Astrocyte (in vitro differentiated cells and primary cell): Measurements from ENCODE around the gene ZBTB18. TPM values are rescaled to one million over a fixed set of nuclear protein-coding genes. Genes with fewer than 3 reads are reported as not detected.

Source experiments
- DNase-seq: peaks from one replicate; pipeline ENCODE4 v3.0.0-alpha.2; 2010; ENCODE audit warnings: low read depth
- FAIRE-seq: peaks from 2 replicates; lab custom pipeline; 2011; peaks lifted over from hg19 to GRCh38; lab: Jason Lieb, UNC
- H2AFZ ChIP-seq: 2 replicates; pipeline ENCODE4 v1.6.0; 2012; ENCODE audit warnings: low read depth, low read length, inconsistent platforms
- H3K27ac ChIP-seq: 2 replicates; pipeline ENCODE4 v1.5.1; 2011; ENCODE audit warnings: low read depth, low read length, inconsistent platforms
- H3K27me3 ChIP-seq: 2 replicates; pipeline ENCODE4 v1.6.0; 2011; ENCODE audit warnings: low read length, inconsistent platforms; ENCODE audit not compliant: insufficient read depth
- H3K36me3 ChIP-seq: 2 replicates; pipeline ENCODE4 v1.5.1; 2011; ENCODE audit warnings: low read length, inconsistent platforms; ENCODE audit not compliant: insufficient read depth
- H3K4me1 ChIP-seq: 2 replicates; pipeline ENCODE4 v1.5.1; 2011; ENCODE audit warnings: low read length, inconsistent platforms; ENCODE audit not compliant: insufficient read depth
- H3K4me2 ChIP-seq: 2 replicates; pipeline ENCODE4 v1.6.0; 2012; ENCODE audit warnings: low read length, inconsistent platforms
- H3K4me3 ChIP-seq: 2 replicates; pipeline ENCODE4 v1.5.1; 2011; ENCODE audit warnings: low read depth, mild to moderate bottlenecking, low read length, inconsistent platforms; ENCODE audit not compliant: insufficient read depth
- H3K79me2 ChIP-seq: 2 replicates; pipeline ENCODE4 v1.6.0; 2012; ENCODE audit warnings: mild to moderate bottlenecking, low read length, inconsistent platforms; ENCODE audit not compliant: insufficient read depth
- H3K9ac ChIP-seq: 2 replicates; pipeline ENCODE4 v1.6.0; 2012; ENCODE audit warnings: mild to moderate bottlenecking, low read length, inconsistent platforms
- H3K9me3 ChIP-seq: 2 replicates; pipeline ENCODE4 v1.5.1; 2012; ENCODE audit warnings: low read depth, mild to moderate bottlenecking, low read length, inconsistent platforms; ENCODE audit not compliant: insufficient read depth
- H4K20me1 ChIP-seq: 2 replicates; pipeline ENCODE4 v1.6.0; 2012; ENCODE audit warnings: low read length, inconsistent platforms; ENCODE audit not compliant: insufficient read depth
- H3K27ac Mint-ChIP-seq: one replicate; pipeline ENCODE4 v1.8.0; 2021; ENCODE audit warnings: mild to moderate bottlenecking, mixed read lengths; ENCODE audit not compliant: unreplicated experiment
- H3K27me3 Mint-ChIP-seq: one replicate; pipeline ENCODE4 v1.8.0; 2021; ENCODE audit warnings: low read depth, mixed read lengths; ENCODE audit not compliant: unreplicated experiment
- H3K36me3 Mint-ChIP-seq: one replicate; pipeline ENCODE4 v1.8.0; 2021; ENCODE audit warnings: low read depth, mixed read lengths; ENCODE audit not compliant: unreplicated experiment
- H3K4me1 Mint-ChIP-seq: one replicate; pipeline ENCODE4 v1.8.0; 2021; ENCODE audit warnings: low read depth, mixed read lengths; ENCODE audit not compliant: unreplicated experiment
- H3K4me3 Mint-ChIP-seq: one replicate; pipeline ENCODE4 v1.8.0; 2021; ENCODE audit warnings: mild to moderate bottlenecking, moderate library complexity, mixed read lengths; ENCODE audit not compliant: unreplicated experiment
- H3K9me3 Mint-ChIP-seq: one replicate; pipeline ENCODE4 v1.8.0; 2021; ENCODE audit warnings: mild to moderate bottlenecking, mixed read lengths; ENCODE audit not compliant: unreplicated experiment
- EZH2 ChIP-seq: IDR thresholded peaks from 2 replicates; pipeline ENCODE4 v1.6.1; 2012; ENCODE audit warnings: mild to moderate bottlenecking, low read length, inconsistent platforms; ENCODE audit not compliant: insufficient read depth
- total RNA-seq: library from RNA; stranded (reverse); gene quantifications from 2 replicates; pipeline ENCODE4 v1.2.1, GENCODE V29; 2021
- TF ChIP-seq, protein P1 (sequence below): IDR thresholded peaks from 2 replicates; pipeline ENCODE4 v1.5.1; 2011; ENCODE audit warnings: low read depth, mild to moderate bottlenecking, inconsistent platforms, low read length, moderate library complexity; ENCODE audit not compliant: insufficient read depth

Gene ZBTB18
- total RNA-seq, 1 donor from 2014 or later = 19.2 TPM

DNA sequence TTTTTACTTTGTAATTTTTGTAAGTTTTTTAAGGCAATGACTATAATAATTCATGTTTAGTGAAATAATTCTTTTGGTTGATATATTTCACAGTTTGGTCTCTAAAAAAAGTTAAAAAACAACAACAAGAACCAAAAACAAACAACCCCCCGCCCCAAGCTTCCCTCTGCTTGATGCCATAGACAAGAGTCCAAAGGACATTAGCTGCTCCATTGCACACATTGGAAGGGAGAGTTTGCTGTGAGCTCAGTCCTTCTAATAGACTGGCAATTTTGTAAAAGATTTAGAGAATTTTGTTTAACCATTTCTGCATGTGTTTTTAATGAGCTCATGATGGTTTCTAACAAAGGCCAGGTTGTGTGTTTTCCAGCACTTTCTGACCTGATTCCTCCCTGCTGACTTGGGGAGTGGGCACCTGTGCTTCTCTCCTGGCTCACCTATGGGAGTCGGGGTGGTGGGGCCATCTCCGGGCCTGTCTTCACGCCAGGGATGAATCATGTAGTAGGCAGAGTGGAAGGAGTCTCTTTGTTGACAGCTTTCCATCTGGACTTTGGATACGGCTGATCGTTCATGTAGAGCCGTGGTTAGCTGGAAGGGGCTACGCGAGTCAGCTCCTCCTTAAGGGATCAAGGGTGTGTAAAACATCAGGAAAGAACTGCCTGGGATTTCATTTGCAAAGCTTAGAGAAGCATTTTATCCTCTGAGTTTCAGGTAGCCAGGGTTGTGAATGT is 14.1 kb downstream of the ZBTB18 start:
- H3K27me3 ChIP-seq = no peaks in the 10 kb centered on the region
- Mint-ChIP-seq H3K9me3 (no peaks in the 10 kb centered on the region), H3K36me3 (no peaks in the 10 kb centered on the region), H3K4me3 (no peak overlapping the region), H3K27ac (peak overlapping the region; percentile 6), H3K27me3 (no peaks in the 10 kb centered on the region), H3K4me1 (peaks cover 9% of the 10 kb centered on the region)
- no peaks in the 10 kb centered on the region for H3K36me3 ChIP-seq
- H4K20me1 ChIP-seq = no peaks in the 10 kb centered on the region
- no peak overlapping the region for H2AFZ ChIP-seq
- DNase-seq = no peak
- no peak overlapping the region for H3K9ac ChIP-seq
- no peak overlapping the region for H3K4me3 ChIP-seq
- peak overlapping the region; percentile 28 for H3K4me2 ChIP-seq
- H3K9me3 ChIP-seq = no peaks in the 10 kb centered on the region
- no peak overlapping the region for H3K27ac ChIP-seq
- no peak for FAIRE-seq
- H3K79me2 ChIP-seq = no peaks in the 10 kb centered on the region
- no peak for TF ChIP-seq EZH2
- TF ChIP-seq, protein P1, sequence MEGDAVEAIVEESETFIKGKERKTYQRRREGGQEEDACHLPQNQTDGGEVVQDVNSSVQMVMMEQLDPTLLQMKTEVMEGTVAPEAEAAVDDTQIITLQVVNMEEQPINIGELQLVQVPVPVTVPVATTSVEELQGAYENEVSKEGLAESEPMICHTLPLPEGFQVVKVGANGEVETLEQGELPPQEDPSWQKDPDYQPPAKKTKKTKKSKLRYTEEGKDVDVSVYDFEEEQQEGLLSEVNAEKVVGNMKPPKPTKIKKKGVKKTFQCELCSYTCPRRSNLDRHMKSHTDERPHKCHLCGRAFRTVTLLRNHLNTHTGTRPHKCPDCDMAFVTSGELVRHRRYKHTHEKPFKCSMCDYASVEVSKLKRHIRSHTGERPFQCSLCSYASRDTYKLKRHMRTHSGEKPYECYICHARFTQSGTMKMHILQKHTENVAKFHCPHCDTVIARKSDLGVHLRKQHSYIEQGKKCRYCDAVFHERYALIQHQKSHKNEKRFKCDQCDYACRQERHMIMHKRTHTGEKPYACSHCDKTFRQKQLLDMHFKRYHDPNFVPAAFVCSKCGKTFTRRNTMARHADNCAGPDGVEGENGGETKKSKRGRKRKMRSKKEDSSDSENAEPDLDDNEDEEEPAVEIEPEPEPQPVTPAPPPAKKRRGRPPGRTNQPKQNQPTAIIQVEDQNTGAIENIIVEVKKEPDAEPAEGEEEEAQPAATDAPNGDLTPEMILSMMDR = no peak
- H3K4me1 ChIP-seq = peaks cover 19% of the 10 kb centered on the region

DNA sequence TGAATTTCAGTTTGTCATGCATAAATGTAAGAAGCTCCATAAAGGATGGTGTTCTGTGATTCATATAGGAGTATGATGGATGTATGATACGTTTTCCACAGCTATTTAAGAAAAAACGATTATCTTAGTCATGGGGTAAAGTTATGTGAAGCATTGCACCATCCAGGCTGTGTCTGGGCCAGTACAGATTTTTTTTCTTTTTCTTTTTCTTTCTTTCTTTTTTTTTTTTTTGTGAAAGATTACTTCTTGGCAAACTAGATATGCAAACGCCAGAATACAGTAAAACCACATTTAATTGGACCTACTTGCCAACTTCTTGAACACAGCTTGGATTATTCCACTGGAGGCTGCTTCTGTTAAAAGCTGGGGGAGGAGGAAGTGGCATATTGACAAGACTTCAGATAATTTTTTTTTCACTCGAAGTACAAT is 14.9 kb downstream of the ZBTB18 start:
- Histone ChIP-seq H3K4me2 (peak overlapping the region; percentile 28), H2AFZ (no peak overlapping the region), H3K4me3 (no peak overlapping the region), H3K4me1 (peaks cover 19% of the 10 kb centered on the region), H3K27ac (no peak overlapping the region), H3K9ac (no peak overlapping the region), H4K20me1 (no peaks in the 10 kb centered on the region), H3K79me2 (no peaks in the 10 kb centered on the region), H3K36me3 (no peaks in the 10 kb centered on the region), H3K9me3 (no peaks in the 10 kb centered on the region), H3K27me3 (no peaks in the 10 kb centered on the region)
- FAIRE-seq (peak; percentile 45), DNase-seq (peak; percentile 93)
- TF ChIP-seq, protein P1 = no peak
- TF ChIP-seq EZH2 = no peak
- H3K4me3 Mint-ChIP-seq = no peak overlapping the region
- no peaks in the 10 kb centered on the region for H3K36me3 Mint-ChIP-seq
- no peak overlapping the region for H3K27ac Mint-ChIP-seq
- peaks cover 9% of the 10 kb centered on the region for H3K4me1 Mint-ChIP-seq
- no peaks in the 10 kb centered on the region for H3K27me3 Mint-ChIP-seq
- no peaks in the 10 kb centered on the region for H3K9me3 Mint-ChIP-seq
